IMR-90 (cell line): ENCODE data around the gene KCNH4. TPM values are rescaled to one million over a fixed set of nuclear protein-coding genes. Genes with fewer than 3 reads are reported as not detected.

Experiments used
- ATAC-seq: fragments of 200-7000 bp; cut with Tn5 transposase; 2 replicates; pipeline ENCODE4 v1.9.1; 2020; ENCODE audit warnings: low read depth, mild to moderate bottlenecking, moderate library complexity
- BruUV-seq: library from RNA; stranded (reverse); fragments of 400-500 nt; replicated peaks from 2 replicates; lab custom pipeline; 2021; lab: Mats Ljungman, UMichigan
- CTCF ChIA-PET: fragments of 300-600 bp; formaldehyde crosslinking; extraction: SDS; loops from one replicate; lab custom pipeline; 2021; ENCODE audit warnings: antibody characterized with exemption; lab: Yijun Ruan, JAX
- POLR2A ChIA-PET: fragments of 300-600 bp; sonication (Branson Sonifier 250); formaldehyde crosslinking; loops from one replicate; lab custom pipeline; 2022; ENCODE audit warnings: antibody characterized with exemption; ENCODE audit not compliant: unreplicated experiment; lab: Charles Lee
- DNase-seq: peaks from one replicate; pipeline ENCODE4 v3.0.0; 2013
- H2AFZ ChIP-seq: replicated peaks from 2 replicates; pipeline ENCODE3; 2013; ENCODE audit warnings: low read length, mild to moderate bottlenecking; ENCODE audit not compliant: poor library complexity
- H2AK5ac ChIP-seq: 2 replicates; pipeline ENCODE4 v1.6.1; 2013; ENCODE audit warnings: low read depth, low read length, inconsistent platforms
- H2AK9ac ChIP-seq: replicated peaks from 2 replicates; pipeline ENCODE3; 2013; ENCODE audit warnings: mild to moderate bottlenecking, low read depth, low read length, moderate library complexity; ENCODE audit not compliant: poor library complexity
- H2BK120ac ChIP-seq: 2 replicates; pipeline ENCODE4 v1.6.1; 2013; ENCODE audit warnings: low read depth, low read length, inconsistent platforms
- H2BK15ac ChIP-seq: 3 replicates; pipeline ENCODE4 v1.6.1; 2013; ENCODE audit warnings: low read depth, low read length, inconsistent platforms
- H2BK20ac ChIP-seq: 2 replicates; pipeline ENCODE4 v1.6.1; 2013; ENCODE audit warnings: low read depth, mild to moderate bottlenecking, inconsistent platforms, low read length, moderate library complexity
- H2BK5ac ChIP-seq: 2 replicates; pipeline ENCODE4 v1.6.1; 2013; ENCODE audit warnings: mild to moderate bottlenecking, low read depth, low read length, inconsistent platforms; ENCODE audit not compliant: poor library complexity, severe bottlenecking
- H3K14ac ChIP-seq: replicated peaks from 2 replicates; pipeline ENCODE4 v1.6.1; 2013; ENCODE audit warnings: low read depth, low read length, inconsistent platforms
- H3K18ac ChIP-seq: 2 replicates; pipeline ENCODE4 v1.6.1; 2013; ENCODE audit warnings: low read depth, low read length, control low read depth
- H3K23ac ChIP-seq: 2 replicates; pipeline ENCODE4 v1.6.1; 2013; ENCODE audit warnings: low read depth, low read length, inconsistent platforms
- H3K27ac ChIP-seq: 2 replicates; pipeline ENCODE4 v1.5.1; 2013; ENCODE audit warnings: mild to moderate bottlenecking, control low read depth, low read length; ENCODE audit not compliant: insufficient read depth
- H3K27me3 ChIP-seq: 2 replicates; pipeline ENCODE4 v1.6.1; 2013; ENCODE audit warnings: low read length; ENCODE audit not compliant: control insufficient read depth, insufficient read depth
- H3K36me3 ChIP-seq: 2 replicates; pipeline ENCODE4 v1.6.1; 2013; ENCODE audit warnings: low read length, mixed read lengths; ENCODE audit not compliant: control insufficient read depth, insufficient read depth
- H3K4ac ChIP-seq: 2 replicates; pipeline ENCODE4 v1.6.1; 2013; ENCODE audit warnings: low read depth, low read length, inconsistent platforms
- H3K4me1 ChIP-seq: 2 replicates; pipeline ENCODE4 v1.6.1; 2013; ENCODE audit warnings: low read length, mixed read lengths; ENCODE audit not compliant: control insufficient read depth, insufficient read depth
- H3K4me2 ChIP-seq: 2 replicates; pipeline ENCODE4 v1.6.1; 2013; ENCODE audit warnings: low read depth, mild to moderate bottlenecking, control low read depth, low read length, moderate library complexity
- H3K4me3 ChIP-seq: 2 replicates; pipeline ENCODE4 v1.5.1; 2013; ENCODE audit warnings: low read depth, mild to moderate bottlenecking, control low read depth, low read length, moderate library complexity; ENCODE audit not compliant: insufficient read depth
- H3K56ac ChIP-seq: 2 replicates; pipeline ENCODE4 v1.6.1; 2013; ENCODE audit warnings: low read length, inconsistent platforms; ENCODE audit not compliant: insufficient read depth; ENCODE audit errors: extremely low read depth
- H3K79me1 ChIP-seq, 2 experiments: 2 replicates each; pipeline ENCODE4 v1.6.1; 2013; ENCODE audit warnings: low read length in 2 of 2, inconsistent platforms in 1 of 2, low read depth in 1 of 2
- H3K9ac ChIP-seq: 2 replicates; pipeline ENCODE4 v1.6.1; 2013; ENCODE audit warnings: low read depth, low read length, control low read depth
- H3K9me1 ChIP-seq: 2 replicates; pipeline ENCODE4 v1.6.1; 2013; ENCODE audit warnings: low read length, inconsistent platforms; ENCODE audit not compliant: insufficient read depth
- H3K9me3 ChIP-seq: 2 replicates; pipeline ENCODE4 v1.6.1; 2013; ENCODE audit warnings: low read length; ENCODE audit not compliant: control insufficient read depth, insufficient read depth
- H4K20me1 ChIP-seq: 2 replicates; pipeline ENCODE4 v1.6.1; 2013; ENCODE audit warnings: low read length, inconsistent platforms; ENCODE audit not compliant: insufficient read depth
- H4K5ac ChIP-seq: 2 replicates; pipeline ENCODE4 v1.6.1; 2013; ENCODE audit warnings: mild to moderate bottlenecking, low read depth, low read length, control low read depth
- H4K8ac ChIP-seq, 2 experiments: 2 replicates each; pipeline ENCODE4 v1.6.1; 2013; ENCODE audit warnings: low read depth in 2 of 2, low read length in 2 of 2, control low read depth in 1 of 2, inconsistent platforms in 1 of 2
- H4K91ac ChIP-seq: 2 replicates; pipeline ENCODE4 v1.6.1; 2013; ENCODE audit warnings: low read depth, low read length, inconsistent platforms; ENCODE audit not compliant: insufficient read depth
- CEBPB ChIP-seq: IDR thresholded peaks from 2 replicates; pipeline ENCODE4 v1.6.1; 2012; ENCODE audit warnings: low read depth, low read length, improper control_type of control experiment
- MAFK ChIP-seq: IDR thresholded peaks from 2 replicates; pipeline ENCODE4 v1.6.1; 2012; ENCODE audit warnings: low read depth, low read length, improper control_type of control experiment
- POLR2A ChIP-seq: IDR thresholded peaks from 2 replicates; pipeline ENCODE4 v1.6.1; 2012; ENCODE audit warnings: mild to moderate bottlenecking, low read depth, low read length
- WGBS, 2 experiments: methylation state at CpG; one replicate each; pipeline versions ENCODE4 v1.1.5 to v1.1.7; 2013; ENCODE audit warnings: missing lambda C conversion rate in 2 of 2; ENCODE audit not compliant: insufficient read length in 1 of 2; ENCODE audit errors: extremely low coverage in 2 of 2; 5-methylcytosine and 5-hydroxymethylcytosine counted together
- dilution Hi-C: fragments of 300-500 bp; cut with HindIII; formaldehyde crosslinking; loops from one replicate; pipeline ENCODE4 v1.14.3; 2018; ENCODE audit warnings: low sequenced_read_pairs; ENCODE audit not compliant: unreplicated experiment
- in situ Hi-C: fragments of 300-500 bp; cut with MboI; formaldehyde crosslinking; loops from 3 replicates; pipeline ENCODE4 v1.14.3; 2019; ENCODE audit warnings: low sequenced_read_pairs, inconsistent platforms, mixed read lengths
- intact Hi-C: fragments of 100-400 bp; cut with micrococcal nuclease; formaldehyde crosslinking; loops from 2 replicates; pipeline ENCODE4 v1.10.0; 2022
- polyA plus RNA-seq, 3 experiments: library from polyadenylated mRNA; depleted of rRNA; stranded (reverse); fragments of >200 nt; gene quantifications; 2 replicates each; pipeline ENCODE4 v1.2.3, GENCODE V29; 2012; ENCODE audit warnings: low replicate concordance in 1 of 3
- total RNA-seq: library from RNA; depleted of rRNA; stranded (reverse); fragments of >200 nt; gene quantifications from 2 replicates; pipeline ENCODE4 v1.2.3, GENCODE V29; 2012

KCNH4 gene
- total and polyA plus RNA-seq, 2 of the 4 experiments (the other 2 are of a cell fraction): 0.03 TPM; not detected in 1

DNA sequence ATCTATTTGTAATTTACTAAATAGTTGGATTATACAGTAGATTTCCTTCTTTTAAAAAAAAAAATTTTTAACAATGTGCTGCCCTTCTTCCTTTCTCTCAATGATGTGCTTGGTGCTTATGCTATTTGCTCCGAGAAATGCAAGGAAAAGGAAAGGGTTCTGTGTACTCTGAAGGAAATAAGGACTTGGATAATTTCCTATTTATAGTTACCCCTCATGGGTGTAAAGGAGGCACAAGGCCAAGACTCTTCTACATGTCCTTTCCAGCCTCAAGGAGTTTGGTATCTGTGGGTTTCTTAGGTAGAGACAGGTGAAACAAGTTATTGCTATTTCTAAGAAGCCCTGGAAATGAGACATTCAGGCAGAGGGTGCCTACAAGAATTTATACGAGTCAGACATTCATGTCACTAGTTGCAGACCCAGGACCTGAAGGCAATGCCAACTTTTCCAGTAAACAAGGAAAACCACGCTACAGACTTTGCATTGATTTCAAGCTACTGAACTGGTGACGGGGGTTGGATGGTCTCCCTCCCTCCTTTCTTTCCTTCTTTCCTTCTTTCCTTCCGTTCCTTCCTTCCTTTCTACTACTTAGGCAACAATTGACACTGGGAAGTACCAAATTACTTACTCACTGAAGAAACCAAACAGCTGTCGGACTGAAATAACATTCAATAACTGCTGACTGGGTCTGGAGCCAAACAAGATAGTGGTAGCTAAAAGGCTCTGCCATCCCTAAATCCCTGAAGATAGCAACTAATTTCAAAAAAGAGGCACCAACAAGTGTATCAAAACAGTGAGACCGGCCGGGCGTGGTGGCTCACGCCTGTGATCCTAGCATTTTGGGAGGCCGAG lies 47.1 kb upstream of the KCNH4 start:
- in situ Hi-C loops (loop anchor here (10.0 kb wide), 1 partner anchor 297 kb away; no protein-coding TSS in a partner anchor), intact Hi-C loops (no loop called here), dilution Hi-C loops (no loop called here)
- Histone ChIP-seq H3K27me3 (no peaks in the 10 kb centered on the region), H3K9me3 (no peaks in the 10 kb centered on the region), H3K14ac (no peak overlapping the region), H2AFZ (no peak overlapping the region), H3K4me3 (no peak overlapping the region), H3K36me3 (peaks cover 19% of the 10 kb centered on the region), H2BK5ac (no peak overlapping the region), H2AK5ac (no peak overlapping the region), H3K4me1 (peaks cover 4% of the 10 kb centered on the region), H3K27ac (no peak overlapping the region), H2BK15ac (no peak overlapping the region), H4K8ac (no peak overlapping the region), H2BK20ac (no peak overlapping the region), H2AK9ac (no peak overlapping the region), H3K56ac (no peak overlapping the region), H4K91ac (no peak overlapping the region), H3K79me1 (peaks cover 28 to 63% of the 10 kb centered on the region in 2 experiments), H3K4me2 (peak overlapping the region; percentile 55), H4K5ac (no peak overlapping the region), H3K9ac (no peak overlapping the region; the same call in 1 of the 2 replicates), H3K4ac (no peak overlapping the region), H2BK120ac (no peak overlapping the region), H3K23ac (no peak overlapping the region), H4K20me1 (peaks cover 16% of the 10 kb centered on the region; the same call in 1 of the 2 replicates), H3K9me1 (peaks cover 3% of the 10 kb centered on the region), H3K18ac (no peak overlapping the region)
- ChIA-PET POLR2A (interaction anchor here (0.6 kb wide), 2 partner anchors 48 to 191 kb away, joined by 4 to 5 read pairs; partner anchors contain the start of gene STAT5B), CTCF (no interaction called here)
- peak; percentile 58 for DNase-seq
- peak; percentile 82 for ATAC-seq
- no TSS peak for BruUV-seq
- 61% methylated on average over 3 of the region's 11 CpGs; no CpG with 5 or more reads in 1 of the 2 experiments for WGBS, 2 experiments
- TF ChIP-seq MAFK (peak; percentile 44), CEBPB (0 out of 2 replicates have a peak, but pooled peaks have one; percentile 20), POLR2A (no peak)
